ENCODE results near the gene MIEN1.
A peak's percentile ranks its signal among the peaks of the same experiment; 100 is the strongest.
"Not testable (repeated sequence)": the region's sequence is repeated elsewhere in the genome, so short reads cannot be mapped to it uniquely, and the experiment has no call there.

MIEN1 gene

DNA sequence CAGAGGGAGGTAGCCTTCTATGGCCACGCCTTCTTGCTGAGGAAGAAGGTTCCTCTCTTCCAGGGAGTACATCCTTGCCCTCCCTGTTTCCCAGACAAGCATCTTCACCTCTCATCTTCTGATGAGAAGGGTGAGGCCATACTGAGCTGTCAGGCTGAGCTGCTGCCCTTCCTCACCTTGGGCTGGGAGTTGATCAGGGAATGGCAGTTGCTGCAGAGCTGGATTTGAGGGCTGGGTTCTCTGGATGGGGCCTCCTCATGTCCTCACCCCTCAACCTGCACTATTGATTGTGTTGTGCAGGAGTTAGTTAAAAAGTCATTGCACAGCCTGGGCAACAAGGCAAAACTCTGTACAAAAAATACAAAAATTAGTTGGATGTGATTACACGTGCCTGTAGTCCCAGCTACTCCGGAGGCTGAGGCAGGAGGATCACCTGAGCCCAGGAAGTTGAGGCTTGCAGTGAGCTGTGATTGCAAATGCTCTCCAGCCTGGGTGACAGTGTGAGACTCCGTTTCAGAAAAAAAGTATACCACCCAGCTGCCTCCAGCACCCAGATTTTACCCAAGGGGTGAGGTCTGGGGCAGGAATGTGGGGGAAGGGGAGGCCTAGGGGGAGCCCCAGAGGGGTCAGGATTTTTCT lies 28.4 kb downstream of the MIEN1 start:
- DNase-seq (ENCODE audit: insufficient read length, low spot score) (no peak), FAIRE-seq (no peak)

GRCh38 chr17:39701012-39701783 lies 29.1 kb downstream of the MIEN1 start:
- no peak for DNase-seq (ENCODE audit: insufficient read length, low spot score)

DNA sequence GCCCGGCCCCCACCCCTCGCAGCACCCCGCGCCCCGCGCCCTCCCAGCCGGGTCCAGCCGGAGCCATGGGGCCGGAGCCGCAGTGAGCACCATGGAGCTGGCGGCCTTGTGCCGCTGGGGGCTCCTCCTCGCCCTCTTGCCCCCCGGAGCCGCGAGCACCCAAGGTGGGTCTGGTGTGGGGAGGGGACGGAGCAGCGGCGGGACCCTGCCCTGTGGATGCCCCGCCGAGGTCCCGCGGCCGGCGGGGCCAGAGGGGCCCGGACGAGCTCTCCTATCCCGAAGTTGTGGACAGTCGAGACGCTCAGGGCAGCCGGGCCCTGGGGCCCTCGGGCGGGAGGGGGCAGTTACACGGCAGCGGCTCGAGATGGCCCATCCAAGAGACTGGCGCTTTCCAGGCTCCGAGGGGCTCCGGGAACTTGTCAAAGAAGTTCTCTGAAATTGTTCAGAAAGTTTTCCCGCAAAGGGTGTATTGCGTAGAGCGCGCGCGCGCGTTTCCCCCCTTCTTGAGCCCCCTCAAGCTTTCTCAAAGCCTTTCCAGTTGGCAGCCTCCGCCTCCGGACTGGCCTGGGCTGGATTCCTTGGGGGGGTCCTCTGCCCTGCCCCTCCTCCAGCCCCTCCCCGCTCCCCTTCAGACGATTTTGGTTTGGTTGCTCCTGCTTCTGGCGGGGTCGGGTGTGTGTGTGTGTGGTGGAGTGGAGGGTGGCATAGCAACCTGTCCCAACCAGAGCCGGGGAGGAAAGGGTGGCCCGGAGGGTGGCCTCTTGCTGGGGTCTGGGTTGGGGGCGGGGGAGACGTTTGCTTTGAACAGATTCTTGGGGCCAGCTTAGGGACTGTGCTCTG lies 30.0 kb downstream of the MIEN1 start:
- no peak for DNase-seq (ENCODE audit: insufficient read length, low spot score)
- FAIRE-seq: no peak

More at GRCh38 chr17:39701012-39701783, 29.1 kb downstream of the MIEN1 start:
- FAIRE-seq: no peak

GRCh38 chr17:39699818-39700147 lies 30.5 kb downstream of the MIEN1 start, which contains the start of gene ERBB2:
TSS of gene ERBB2 (plus strand) at chr17:39700064. CDS start at chr17:39700239, 175 bp downstream.
- no peak for DNase-seq (ENCODE audit: insufficient read length, low spot score)
- FAIRE-seq: no peak

- not testable (repeated sequence) for FAIRE-seq; DNase-seq (ENCODE audit: insufficient read length, low spot score)
These were observed 31.0 kb downstream of the MIEN1 start for GRCh38 chr17:39699157-39699817.

DNA sequence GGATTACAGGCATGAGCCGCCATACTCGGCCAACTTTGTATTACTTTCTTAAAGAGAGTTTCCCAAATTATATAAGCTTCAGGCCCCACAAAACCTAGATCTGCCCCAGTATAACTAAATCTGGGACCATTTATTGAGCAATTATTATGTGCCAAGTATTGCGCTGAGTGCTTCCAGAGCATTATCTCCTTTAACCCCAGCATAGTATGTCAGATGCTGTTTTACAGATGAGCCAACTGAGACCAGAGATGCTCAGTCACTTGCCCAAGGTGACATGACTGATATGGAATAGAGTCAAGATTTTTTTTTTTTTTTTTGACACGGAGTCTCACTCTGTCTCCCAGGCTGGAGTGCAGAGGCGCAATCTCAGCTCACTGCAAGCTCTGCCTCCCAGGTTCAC lies 32.4 kb downstream of the MIEN1 start:
- FAIRE-seq: no peak

DNA sequence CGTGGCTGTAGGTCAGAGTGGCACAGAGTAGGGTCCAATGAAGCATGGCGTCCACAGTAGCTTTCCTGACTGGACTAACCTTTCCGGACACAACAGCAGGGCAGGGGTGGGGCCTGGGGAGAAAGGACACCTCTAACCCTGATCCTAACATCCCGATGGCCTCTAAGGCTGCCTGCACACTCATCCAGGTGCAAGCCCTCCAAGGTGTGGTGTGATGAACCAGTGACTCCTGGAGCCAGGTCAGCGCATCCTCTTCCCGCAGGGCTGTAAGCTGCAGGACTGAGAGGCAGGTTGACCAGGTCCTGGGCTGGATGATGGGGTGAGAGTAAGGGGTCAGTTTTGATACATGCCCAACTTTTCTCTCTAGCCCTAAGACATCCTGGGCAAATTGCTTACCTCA lies 33.6 kb downstream of the MIEN1 start:
- no peak for FAIRE-seq

More for the DNA sequence above, 32.4 kb downstream of the MIEN1 start:
- no peak for DNase-seq (ENCODE audit: insufficient read length, low spot score)

DNA sequence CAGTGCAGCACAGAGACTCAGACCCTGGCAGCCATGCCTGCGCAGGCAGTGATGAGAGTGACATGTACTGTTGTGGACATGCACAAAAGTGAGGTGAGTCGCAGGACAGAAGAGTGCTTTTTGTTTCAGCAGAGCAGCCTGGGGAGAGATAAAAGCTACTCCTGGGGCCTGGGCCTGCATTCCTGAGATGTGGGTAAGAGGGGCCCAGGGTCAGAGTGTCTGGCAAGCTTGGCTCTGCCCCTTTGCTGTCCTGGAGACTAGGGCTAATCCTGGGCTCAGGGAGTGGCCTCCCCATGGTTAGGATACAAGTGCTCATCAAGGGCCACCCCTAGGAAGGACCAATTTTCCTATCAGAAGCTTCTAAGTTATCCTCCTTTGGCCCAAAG lies 35.2 kb downstream of the MIEN1 start:
- no peak for FAIRE-seq

More for the DNA sequence above, 33.6 kb downstream of the MIEN1 start:
- no peak for DNase-seq (ENCODE audit: insufficient read length, low spot score)

DNA sequence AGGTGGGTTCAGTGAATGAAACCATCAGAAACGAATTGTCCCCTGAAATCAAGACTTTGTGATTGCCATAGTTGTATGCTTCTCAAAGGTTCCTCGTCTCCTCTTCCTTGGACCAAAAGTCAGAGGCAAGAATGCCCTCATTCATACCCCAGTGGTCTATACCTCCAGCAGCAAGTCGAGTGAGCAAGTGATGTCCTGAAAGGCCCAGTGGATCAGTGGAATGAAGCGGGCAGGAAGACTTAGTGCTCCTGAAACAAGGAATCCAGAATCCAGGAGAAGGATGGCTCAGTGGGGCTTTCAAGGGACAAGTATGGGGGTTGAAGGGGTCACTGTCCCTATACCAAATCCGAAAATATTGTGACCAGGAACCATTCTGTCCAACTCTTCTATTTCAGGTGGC lies 35.7 kb downstream of the MIEN1 start:
- FAIRE-seq (no peak), DNase-seq (ENCODE audit: insufficient read length, low spot score) (no peak)

More for the DNA sequence above, 35.2 kb downstream of the MIEN1 start:
- no peak for DNase-seq (ENCODE audit: insufficient read length, low spot score)

DNA sequence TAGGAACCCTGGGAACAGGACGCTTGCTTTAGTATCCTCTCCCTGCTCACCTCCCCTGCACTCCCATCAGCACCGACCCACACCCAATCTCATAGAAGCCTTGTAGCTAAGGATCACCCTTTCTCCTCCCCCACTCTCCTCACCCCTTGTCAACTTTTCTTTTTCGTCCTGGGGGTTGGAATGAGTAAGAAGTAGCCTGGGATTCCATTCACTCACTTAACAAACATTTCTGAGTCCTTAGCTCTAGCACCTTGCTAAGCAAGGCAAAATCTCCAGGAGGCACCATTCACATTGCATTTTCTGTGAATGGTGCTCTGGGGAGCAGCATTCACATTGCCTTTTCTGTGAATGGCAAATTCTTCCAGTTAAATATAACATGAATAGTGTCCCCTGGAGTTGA lies 41.4 kb downstream of the MIEN1 start:
- DNase-seq (ENCODE audit: insufficient read length, low spot score) (no peak), FAIRE-seq (no peak)

DNA sequence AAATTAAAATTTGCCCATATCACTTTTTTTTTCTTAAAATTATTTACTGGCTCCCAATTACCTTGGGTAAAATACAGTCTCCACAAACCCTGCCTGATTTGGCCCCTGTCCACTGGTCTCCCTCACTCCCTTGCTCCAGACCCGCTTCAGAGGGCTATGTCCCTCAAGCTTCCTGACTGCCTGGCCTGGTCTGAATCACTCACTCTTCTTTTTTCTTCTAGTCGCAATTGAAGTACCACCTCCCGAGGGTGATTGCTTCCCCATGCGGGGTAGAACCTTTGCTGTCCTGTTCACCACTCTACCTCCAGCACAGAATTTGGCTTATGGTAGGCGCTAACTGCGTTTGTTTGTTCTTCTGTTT lies 41.9 kb downstream of the MIEN1 start:
- DNase-seq (ENCODE audit: insufficient read length, low spot score) (no peak), FAIRE-seq (no peak)

DNA sequence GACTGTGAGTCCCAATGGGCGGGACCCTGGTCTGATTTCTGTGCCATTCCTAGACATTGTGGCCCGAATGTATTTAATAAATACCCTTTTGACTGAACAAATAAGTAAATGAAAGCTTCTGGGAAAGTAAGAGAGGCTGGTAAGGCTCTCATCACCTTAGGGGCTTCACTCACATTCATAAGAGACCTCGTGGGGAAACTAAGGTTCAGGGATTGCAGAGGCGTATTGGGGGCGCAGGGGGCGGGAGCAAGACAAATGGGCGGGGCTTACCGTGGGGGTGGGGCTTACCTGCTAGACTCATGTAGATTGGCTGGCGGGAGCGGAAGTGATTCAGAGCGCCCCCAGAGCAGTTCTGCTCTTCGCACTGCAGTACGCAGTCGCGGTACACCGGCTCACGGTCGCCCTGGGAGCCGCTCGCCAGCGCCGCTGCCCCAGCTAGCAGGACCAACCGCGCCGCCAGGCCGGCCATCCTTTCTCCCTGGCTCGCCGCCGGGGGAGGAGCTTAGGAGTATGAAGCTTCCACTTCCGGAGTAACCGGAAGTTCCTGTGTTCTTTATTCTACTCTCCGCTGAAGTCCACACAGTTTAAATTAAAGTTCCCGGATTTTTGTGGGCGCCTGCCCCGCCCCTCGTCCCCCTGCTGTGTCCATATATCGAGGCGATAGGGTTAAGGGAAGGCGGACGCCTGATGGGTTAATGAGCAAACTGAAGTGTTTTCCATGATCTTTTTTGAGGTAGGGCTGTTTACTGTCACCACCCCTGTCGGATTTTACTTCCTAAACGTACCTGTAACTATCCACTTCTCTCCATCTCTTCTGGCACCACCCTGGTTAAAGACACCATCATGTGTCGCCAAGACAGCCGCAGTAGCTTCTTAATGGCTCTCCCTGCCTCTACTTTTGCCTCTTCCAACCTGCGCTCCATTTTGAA lies 42.5 kb downstream of the MIEN1 start, which contains the start of gene PGAP3:
Gene PGAP3 (minus strand): TSS at position 512 of the 929 bp plus-strand sequence. CDS start 43 bp downstream, at position 469.
- DNase-seq (ENCODE audit: insufficient read length, low spot score): peak; percentile 85
- peak; percentile 94 for FAIRE-seq

GRCh38 chr17:39687101-39687545 lies 43.2 kb downstream of the MIEN1 start:
- no peak for DNase-seq (ENCODE audit: insufficient read length, low spot score)
- FAIRE-seq: no peak

DNA sequence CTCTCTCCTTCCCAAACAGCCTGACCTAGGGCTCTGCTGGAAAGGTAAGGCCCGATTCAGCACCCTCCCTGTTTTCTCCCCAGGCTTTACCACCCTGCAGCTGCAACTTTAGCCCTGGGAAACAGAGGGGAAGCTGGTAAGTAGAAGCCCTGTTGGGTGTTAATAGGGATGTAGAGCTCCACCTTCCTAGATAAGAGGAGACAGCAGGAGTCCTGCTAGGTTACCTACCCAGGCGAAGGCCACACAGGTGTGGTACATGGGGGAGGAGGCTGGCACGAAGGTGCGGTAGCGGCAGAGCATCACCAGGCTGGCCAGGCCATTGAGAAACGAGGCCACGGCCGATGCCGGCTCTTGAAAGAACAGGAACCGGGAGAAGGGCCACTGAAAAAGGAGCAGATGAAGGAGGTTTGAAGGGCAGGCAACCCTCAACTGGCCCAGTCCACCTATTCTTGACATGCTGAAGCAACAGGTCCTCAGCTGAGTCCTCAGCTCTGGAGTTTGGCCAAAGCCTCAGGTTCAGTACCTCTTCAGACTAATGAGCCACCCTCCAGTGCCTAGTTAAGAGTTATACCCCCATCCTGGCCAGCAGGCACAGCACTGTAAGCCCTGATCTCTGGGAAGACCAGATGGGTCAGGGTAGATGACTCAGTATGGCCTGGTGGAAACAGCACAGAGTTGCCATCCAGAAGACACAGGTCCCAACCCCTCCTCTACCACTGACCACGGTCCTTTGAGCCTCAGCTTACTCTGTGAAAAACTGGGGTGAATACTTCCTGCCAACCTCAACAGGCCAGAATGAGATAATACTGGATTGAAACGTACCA lies 45.8 kb downstream of the MIEN1 start:
- DNase-seq (ENCODE audit: insufficient read length, low spot score): no peak
- FAIRE-seq: no peak

- FAIRE-seq: no peak
- no peak for DNase-seq (ENCODE audit: insufficient read length, low spot score)
These were observed 46.9 kb downstream of the MIEN1 start for GRCh38 chr17:39683295-39683939.

DNA sequence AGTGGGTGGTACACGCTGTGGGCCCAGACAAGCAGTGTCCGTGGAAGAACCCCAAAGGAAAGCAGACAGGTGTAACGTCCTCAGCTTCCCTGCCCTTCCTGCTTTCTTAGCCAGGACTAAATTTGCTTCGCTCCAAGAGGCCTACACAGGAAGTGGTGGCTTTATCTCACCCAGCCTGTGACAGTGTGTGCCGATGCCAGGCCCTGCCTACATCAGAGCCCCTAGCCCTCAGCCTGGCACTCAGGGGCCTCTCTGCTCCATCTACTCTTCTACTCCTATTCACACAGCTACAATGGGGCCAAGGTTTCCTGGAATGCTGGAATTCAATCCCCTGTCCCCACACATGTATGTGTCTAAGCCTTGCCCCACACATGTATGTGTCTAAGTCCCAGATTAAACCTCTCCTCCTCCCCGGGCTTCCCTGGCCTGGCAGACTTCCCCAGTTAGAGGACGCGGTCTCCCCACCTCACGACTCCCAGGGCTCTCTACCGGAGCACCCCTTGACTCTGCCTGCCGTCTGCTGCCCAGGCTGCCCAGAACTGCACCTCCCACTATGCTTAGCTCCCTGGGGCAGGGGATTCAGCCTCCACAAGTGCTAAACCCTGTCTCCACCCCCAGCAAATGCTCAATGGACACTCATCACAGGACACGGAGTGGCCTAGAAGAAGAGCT lies 50.7 kb downstream of the MIEN1 start:
- FAIRE-seq: peak; percentile 63
- no peak for DNase-seq (ENCODE audit: insufficient read length, low spot score)

Data from GM19239 (cell line).